ENCODE data around the gene PEG3.
"Not testable (repeated sequence)": the region's sequence is repeated elsewhere in the genome, so short reads cannot be mapped to it uniquely, and the experiment has no call there.

PEG3 gene

GRCh38 chr19:56840451-56841192 is at the start of gene PEG3, which contains the start of gene ZIM2:
Gene PEG3 (minus strand): TSS chr19:56840726. CDS start chr19:56824655, 16,071 bp downstream.
Gene ZIM2 (minus strand): TSS chr19:56840726. CDS start chr19:56824277, 16,449 bp downstream.
- no peak for DNase-seq

GRCh38 chr19:56885173-56885985 is 44.9 kb upstream of the PEG3 start:
- no peak for DNase-seq

GRCh38 chr19:56884441-56884840 is 43.9 kb upstream of the PEG3 start:
- no peak for DNase-seq

- no peak for DNase-seq
These were observed 40.2 kb upstream of the PEG3 start for GRCh38 chr19:56880592-56881190.

GRCh38 chr19:56877069-56877715 is 36.7 kb upstream of the PEG3 start:
- no peak for DNase-seq

- no peak for DNase-seq
These were observed 35.2 kb upstream of the PEG3 start for GRCh38 chr19:56875717-56876116.

GRCh38 chr19:56874530-56874929 is 34.0 kb upstream of the PEG3 start:
- no peak for DNase-seq

- DNase-seq: no peak
These were observed 33.0 kb upstream of the PEG3 start for GRCh38 chr19:56873493-56873892.

GRCh38 chr19:56869886-56870285 is 29.4 kb upstream of the PEG3 start:
- DNase-seq: no peak

GRCh38 chr19:56868446-56868845 is 27.9 kb upstream of the PEG3 start:
- DNase-seq: no peak

GRCh38 chr19:56866538-56866937 is 26.0 kb upstream of the PEG3 start:
- no peak for DNase-seq

GRCh38 chr19:56864443-56865125 is 24.1 kb upstream of the PEG3 start:
- no peak for DNase-seq

GRCh38 chr19:56862741-56863140 is 22.2 kb upstream of the PEG3 start:
- DNase-seq: no peak

GRCh38 chr19:56860409-56860808 is 19.9 kb upstream of the PEG3 start:
- DNase-seq: not testable (repeated sequence)

GRCh38 chr19:56858026-56858425 is 17.5 kb upstream of the PEG3 start:
- no peak for DNase-seq

GRCh38 chr19:56856822-56857221 is 16.3 kb upstream of the PEG3 start:
- DNase-seq: no peak

GRCh38 chr19:56852361-56852760 is 11.8 kb upstream of the PEG3 start:
- DNase-seq: not testable (repeated sequence)

- no peak for DNase-seq
These were observed 7.6 kb upstream of the PEG3 start for GRCh38 chr19:56848166-56848565.

- DNase-seq: no peak
These were observed 1.9 kb upstream of the PEG3 start for GRCh38 chr19:56842412-56842811.

GRCh38 chr19:56841193-56841543 is 642 bp upstream of the PEG3 start:
- DNase-seq: no peak

- no peak for DNase-seq
These were observed 675 bp downstream of the PEG3 start for GRCh38 chr19:56839652-56840450.
